ENCODE results near the gene LCP2. TPM values are rescaled to one million over a fixed set of nuclear protein-coding genes. Genes with fewer than 3 reads are reported as not detected.

LCP2 gene
- total and polyA plus RNA-seq, 2 donors from 2014 or later: 4.6 to 48.8 TPM

- Histone ChIP-seq H3K9me3 (ENCODE audit: control insufficient read depth in 2 of 3, insufficient read depth in 1 of 3, low read length in 3 of 3) (peaks cover 0 to 2% (median 0%) of the 10 kb centered on the region in 3 donors), H3K27ac (ENCODE audit: low read depth in 2 of 2, low read length in 2 of 2) (no peak overlapping the region), H3K4me3 (ENCODE audit: low read length in 3 of 3) (no peak overlapping the region), H3K9ac (ENCODE audit: low read length in 3 of 3) (no peak overlapping the region), H3K27me3 (ENCODE audit: control insufficient read depth, insufficient read depth, low read length) (no peaks in the 10 kb centered on the region), H3K4me1 (ENCODE audit: control insufficient read depth in 2 of 3, insufficient read depth in 2 of 3, low read depth in 1 of 3, low read length in 3 of 3) (peaks cover 0 to 5% (median 0%) of the 10 kb centered on the region in 3 donors), H3K36me3 (ENCODE audit: control insufficient read depth in 2 of 3, insufficient read depth in 3 of 3, low read length in 3 of 3) (no peaks in the 10 kb centered on the region)
- intact Hi-C loops (cut with DNase I): no loop called here
- TF ChIP-seq CTCF (IDR thresholded peaks at IDR 0.05; ENCODE audit: borderline replicate concordance, extremely low read depth, insufficient read depth): no peak
- FAIRE-seq (no peak), DNase-seq (no peak)
Measured at GRCh38 chr5:170286386-170286925, 11.1 kb downstream of the LCP2 start.

- Histone ChIP-seq H3K4me1 (ENCODE audit: control insufficient read depth in 2 of 3, insufficient read depth in 2 of 3, low read depth in 1 of 3, low read length in 3 of 3) (peaks cover 0 to under 1% (median 0%) of the 10 kb centered on the region in 3 donors), H3K27ac (ENCODE audit: low read depth in 2 of 2, low read length in 2 of 2) (no peak overlapping the region)
- DNase-seq: no peak
Measured at GRCh38 chr5:170285181-170285580, 12.4 kb downstream of the LCP2 start.

GRCh38 chr5:170284231-170284630 lies 13.3 kb downstream of the LCP2 start:
- H3K9ac ChIP-seq (ENCODE audit: low read length in 3 of 3): no peak overlapping the region
- H3K9me3 ChIP-seq (ENCODE audit: control insufficient read depth in 2 of 3, insufficient read depth in 1 of 3, low read length in 3 of 3): peaks cover 0 to 2% (median 0%) of the 10 kb centered on the region in 3 donors
- no peaks in the 10 kb centered on the region for H3K27me3 ChIP-seq (ENCODE audit: control insufficient read depth, insufficient read depth, low read length)
- H3K4me3 ChIP-seq (ENCODE audit: low read length in 3 of 3): no peak overlapping the region
- H3K36me3 ChIP-seq (ENCODE audit: control insufficient read depth in 2 of 3, insufficient read depth in 3 of 3, low read length in 3 of 3): no peaks in the 10 kb centered on the region
- FAIRE-seq: no peak
- no peak for DNase-seq
- no peak overlapping the region for H3K27ac ChIP-seq (ENCODE audit: low read depth in 2 of 2, low read length in 2 of 2)
- H3K4me1 ChIP-seq (ENCODE audit: control insufficient read depth in 2 of 3, insufficient read depth in 2 of 3, low read depth in 1 of 3, low read length in 3 of 3): peaks cover 0 to 6% (median 0%) of the 10 kb centered on the region in 3 donors
- no peak for TF ChIP-seq CTCF (IDR thresholded peaks at IDR 0.05; ENCODE audit: borderline replicate concordance, extremely low read depth, insufficient read depth)
- intact Hi-C loops (cut with DNase I): no loop called here

More at GRCh38 chr5:170285181-170285580, 12.4 kb downstream of the LCP2 start:
- no peak for FAIRE-seq
- intact Hi-C loops (cut with DNase I): no loop called here
- TF ChIP-seq CTCF (IDR thresholded peaks at IDR 0.05; ENCODE audit: borderline replicate concordance, extremely low read depth, insufficient read depth): no peak
- peaks cover 0 to 2% (median 0%) of the 10 kb centered on the region in 3 donors for H3K9me3 ChIP-seq (ENCODE audit: control insufficient read depth in 2 of 3, insufficient read depth in 1 of 3, low read length in 3 of 3)
- H3K36me3 ChIP-seq (ENCODE audit: control insufficient read depth in 2 of 3, insufficient read depth in 3 of 3, low read length in 3 of 3): no peaks in the 10 kb centered on the region
- H3K27me3 ChIP-seq (ENCODE audit: control insufficient read depth, insufficient read depth, low read length): no peaks in the 10 kb centered on the region
- no peak overlapping the region for H3K9ac ChIP-seq (ENCODE audit: low read length in 3 of 3)
- no peak overlapping the region for H3K4me3 ChIP-seq (ENCODE audit: low read length in 3 of 3)

GRCh38 chr5:170283296-170283695 lies 14.3 kb downstream of the LCP2 start:
- DNase-seq (no peak), FAIRE-seq (no peak)
- TF ChIP-seq CTCF (IDR thresholded peaks at IDR 0.05; ENCODE audit: borderline replicate concordance, extremely low read depth, insufficient read depth): no peak
- no peak overlapping the region for H3K9ac ChIP-seq (ENCODE audit: low read length in 3 of 3)
- H3K4me1 ChIP-seq (ENCODE audit: control insufficient read depth in 2 of 3, insufficient read depth in 2 of 3, low read depth in 1 of 3, low read length in 3 of 3): peaks cover 0 to 14% (median 0%) of the 10 kb centered on the region in 3 donors
- H3K27me3 ChIP-seq (ENCODE audit: control insufficient read depth, insufficient read depth, low read length): no peaks in the 10 kb centered on the region
- no peaks in the 10 kb centered on the region for H3K36me3 ChIP-seq (ENCODE audit: control insufficient read depth in 2 of 3, insufficient read depth in 3 of 3, low read length in 3 of 3)
- peaks cover 0 to 2% (median 0%) of the 10 kb centered on the region in 3 donors for H3K9me3 ChIP-seq (ENCODE audit: control insufficient read depth in 2 of 3, insufficient read depth in 1 of 3, low read length in 3 of 3)
- H3K27ac ChIP-seq (ENCODE audit: low read depth in 2 of 2, low read length in 2 of 2): no peak overlapping the region
- intact Hi-C loops (cut with DNase I): no loop called here
- no peak overlapping the region for H3K4me3 ChIP-seq (ENCODE audit: low read length in 3 of 3)

Data from kidney (tissue), 14 donors.